ENCODE results near the gene FCHSD2.

GRCh38 chr11:72929256-72929655 lies 212.9 kb downstream of the FCHSD2 start:
- TF ChIP-seq POLR2AphosphoS5 (IDR thresholded peaks at IDR 0.05; ENCODE audit: low read depth, low read length) (no peak), TAF1 (IDR thresholded peaks at IDR 0.05; ENCODE audit: borderline replicate concordance, insufficient read depth, low read length) (no peak), SIN3A (IDR thresholded peaks at IDR 0.05; ENCODE audit: borderline replicate concordance, insufficient read depth, low read length) (no peak)
- TF ChIP-seq, protein P1, sequence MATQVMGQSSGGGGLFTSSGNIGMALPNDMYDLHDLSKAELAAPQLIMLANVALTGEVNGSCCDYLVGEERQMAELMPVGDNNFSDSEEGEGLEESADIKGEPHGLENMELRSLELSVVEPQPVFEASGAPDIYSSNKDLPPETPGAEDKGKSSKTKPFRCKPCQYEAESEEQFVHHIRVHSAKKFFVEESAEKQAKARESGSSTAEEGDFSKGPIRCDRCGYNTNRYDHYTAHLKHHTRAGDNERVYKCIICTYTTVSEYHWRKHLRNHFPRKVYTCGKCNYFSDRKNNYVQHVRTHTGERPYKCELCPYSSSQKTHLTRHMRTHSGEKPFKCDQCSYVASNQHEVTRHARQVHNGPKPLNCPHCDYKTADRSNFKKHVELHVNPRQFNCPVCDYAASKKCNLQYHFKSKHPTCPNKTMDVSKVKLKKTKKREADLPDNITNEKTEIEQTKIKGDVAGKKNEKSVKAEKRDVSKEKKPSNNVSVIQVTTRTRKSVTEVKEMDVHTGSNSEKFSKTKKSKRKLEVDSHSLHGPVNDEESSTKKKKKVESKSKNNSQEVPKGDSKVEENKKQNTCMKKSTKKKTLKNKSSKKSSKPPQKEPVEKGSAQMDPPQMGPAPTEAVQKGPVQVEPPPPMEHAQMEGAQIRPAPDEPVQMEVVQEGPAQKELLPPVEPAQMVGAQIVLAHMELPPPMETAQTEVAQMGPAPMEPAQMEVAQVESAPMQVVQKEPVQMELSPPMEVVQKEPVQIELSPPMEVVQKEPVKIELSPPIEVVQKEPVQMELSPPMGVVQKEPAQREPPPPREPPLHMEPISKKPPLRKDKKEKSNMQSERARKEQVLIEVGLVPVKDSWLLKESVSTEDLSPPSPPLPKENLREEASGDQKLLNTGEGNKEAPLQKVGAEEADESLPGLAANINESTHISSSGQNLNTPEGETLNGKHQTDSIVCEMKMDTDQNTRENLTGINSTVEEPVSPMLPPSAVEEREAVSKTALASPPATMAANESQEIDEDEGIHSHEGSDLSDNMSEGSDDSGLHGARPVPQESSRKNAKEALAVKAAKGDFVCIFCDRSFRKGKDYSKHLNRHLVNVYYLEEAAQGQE (IDR thresholded peaks at IDR 0.05; ENCODE audit: insufficient read depth in 1 of 2, low read depth in 2 of 2, low read length in 2 of 2), result no peak

All from PFSK-1 (cell line).